Activated naive CD4-positive, alpha-beta T cell treated with anti-CD3 and anti-CD28 coated beads, Interleukin-2, amount 50 U/mL, for 72 hours (primary cell): ENCODE measurements around the gene NPHP1. TPM values are rescaled to one million over a fixed set of nuclear protein-coding genes. Genes with fewer than 3 reads are reported as not detected.

Source experiments
- ATAC-seq, 2 donors: fragments of 150-1000 bp; cut with Tn5 transposase; 2 replicates each; pipeline ENCODE4 v1.10.0; 2021; ENCODE audit warnings: mild to moderate bottlenecking in 2 of 2, moderate library complexity in 2 of 2
- DNase-seq, 2 donors: peaks; one replicate each; pipeline ENCODE4 v3.0.0; 2021 to 2022; ENCODE audit warnings: low spot score in 2 of 2
- H3K27ac Mint-ChIP-seq, 2 donors: one replicate each; pipeline ENCODE4 v1.8.0; 2022; ENCODE audit warnings: mild to moderate bottlenecking in 2 of 2, mixed read lengths in 2 of 2
- H3K36me3 Mint-ChIP-seq, 2 donors: one replicate each; pipeline ENCODE4 v1.8.0; 2022; ENCODE audit warnings: mixed read lengths in 2 of 2
- H3K9me3 Mint-ChIP-seq, 2 donors: one replicate each; pipeline ENCODE4 v1.8.0; 2022; ENCODE audit warnings: mixed read lengths in 2 of 2
- total RNA-seq, 2 donors: library from RNA; stranded (reverse); gene quantifications; one replicate each; pipeline ENCODE4 v1.2.3, GENCODE V29; 2022

The NPHP1 gene
- total RNA-seq, 2 donors from 2014 or later, result 1.3 to 1.8 TPM

- peaks cover 15 to 24% of the 10 kb centered on the region in 2 donors for H3K9me3 Mint-ChIP-seq
- no peak overlapping the region for H3K27ac Mint-ChIP-seq
- no peak for ATAC-seq
- DNase-seq, result no peak
- H3K36me3 Mint-ChIP-seq, result peaks cover 25 to 53% of the 10 kb centered on the region in 2 donors
Observed at GRCh38 chr2:110153416-110153815, 51.4 kb downstream of the NPHP1 start.

GRCh38 chr2:110152943-110153342 lies 51.9 kb downstream of the NPHP1 start:
- Mint-ChIP-seq H3K9me3 (peaks cover 15 to 24% of the 10 kb centered on the region in 2 donors), H3K36me3 (peaks cover 25 to 58% of the 10 kb centered on the region in 2 donors), H3K27ac (no peak overlapping the region)
- DNase-seq (no peak), ATAC-seq (no peak)

GRCh38 chr2:110149330-110150220 lies 55.2 kb downstream of the NPHP1 start:
- Mint-ChIP-seq H3K27ac (peak overlapping the region; percentile 1 to 78), H3K36me3 (peaks cover 8 to 46% of the 10 kb centered on the region in 2 donors), H3K9me3 (peaks cover 11 to 16% of the 10 kb centered on the region in 2 donors)
- no peak for DNase-seq
- ATAC-seq, result peak; percentile 90 to 92

GRCh38 chr2:110146945-110147332 lies 57.9 kb downstream of the NPHP1 start:
- Mint-ChIP-seq H3K36me3 (peaks cover 0 to 20% of the 10 kb centered on the region in 2 donors), H3K9me3 (no peaks in the 10 kb centered on the region), H3K27ac (no peak overlapping the region)
- ATAC-seq (peak in 1 of 2 donors; percentile 50), DNase-seq (no peak)

GRCh38 chr2:110146183-110146944 lies 58.4 kb downstream of the NPHP1 start:
- Mint-ChIP-seq H3K36me3 (peaks cover 0 to 17% of the 10 kb centered on the region in 2 donors), H3K27ac (no peak overlapping the region), H3K9me3 (no peaks in the 10 kb centered on the region)
- no peak for DNase-seq
- ATAC-seq, result no peak

- peaks cover 0 to 16% of the 10 kb centered on the region in 2 donors for H3K36me3 Mint-ChIP-seq
- no peak overlapping the region for H3K27ac Mint-ChIP-seq
- no peaks in the 10 kb centered on the region for H3K9me3 Mint-ChIP-seq
- ATAC-seq, result no peak
- DNase-seq, result no peak
Observed at GRCh38 chr2:110143982-110144381, 60.8 kb downstream of the NPHP1 start.

- no peak for DNase-seq
- no peaks in the 10 kb centered on the region for H3K9me3 Mint-ChIP-seq
- no peaks in the 10 kb centered on the region for H3K36me3 Mint-ChIP-seq
- peak overlapping the region in 1 of 2 donors; percentile 52 for H3K27ac Mint-ChIP-seq
- ATAC-seq, result no peak
Observed at GRCh38 chr2:110140401-110140800, 64.4 kb downstream of the NPHP1 start.

GRCh38 chr2:110134025-110134424 lies 70.8 kb downstream of the NPHP1 start:
- Mint-ChIP-seq H3K9me3 (peaks cover 0 to 6% of the 10 kb centered on the region in 2 donors), H3K36me3 (peaks cover 7 to 20% of the 10 kb centered on the region in 2 donors), H3K27ac (peak overlapping the region in 1 of 2 donors; percentile 84)
- DNase-seq (no peak), ATAC-seq (peak in 1 of 2 donors; percentile 94)

GRCh38 chr2:110131166-110131565 lies 73.6 kb downstream of the NPHP1 start:
- H3K9me3 Mint-ChIP-seq, result peaks cover 0 to 6% of the 10 kb centered on the region in 2 donors
- H3K27ac Mint-ChIP-seq, result no peak overlapping the region
- ATAC-seq (peak in 1 of 2 donors; percentile 19), DNase-seq (no peak)
- H3K36me3 Mint-ChIP-seq, result peaks cover 7 to 20% of the 10 kb centered on the region in 2 donors

GRCh38 chr2:110130757-110131156 lies 74.1 kb downstream of the NPHP1 start:
- H3K27ac Mint-ChIP-seq, result no peak overlapping the region
- peaks cover 7 to 20% of the 10 kb centered on the region in 2 donors for H3K36me3 Mint-ChIP-seq
- no peak for ATAC-seq
- DNase-seq, result no peak
- peaks cover 0 to 6% of the 10 kb centered on the region in 2 donors for H3K9me3 Mint-ChIP-seq

GRCh38 chr2:110126906-110127305 lies 77.9 kb downstream of the NPHP1 start:
- ATAC-seq, result no peak
- Mint-ChIP-seq H3K9me3 (peaks cover 0 to 6% of the 10 kb centered on the region in 2 donors), H3K36me3 (peaks cover 1 to 12% of the 10 kb centered on the region in 2 donors), H3K27ac (no peak overlapping the region)
- no peak for DNase-seq

- DNase-seq (no peak), ATAC-seq (no peak)
- H3K9me3 Mint-ChIP-seq, result peaks cover 0 to 6% of the 10 kb centered on the region in 2 donors
- no peak overlapping the region for H3K27ac Mint-ChIP-seq
- H3K36me3 Mint-ChIP-seq, result peaks cover 0 to 6% of the 10 kb centered on the region in 2 donors
Observed at GRCh38 chr2:110126086-110126773, 78.6 kb downstream of the NPHP1 start.

GRCh38 chr2:110124939-110125691 lies 79.7 kb downstream of the NPHP1 start:
- H3K27ac Mint-ChIP-seq, result no peak overlapping the region
- no peaks in the 10 kb centered on the region for H3K36me3 Mint-ChIP-seq
- DNase-seq (no peak), ATAC-seq (no peak)
- no peaks in the 10 kb centered on the region for H3K9me3 Mint-ChIP-seq

- DNase-seq, result no peak
- H3K27ac Mint-ChIP-seq, result no peak overlapping the region
- H3K9me3 Mint-ChIP-seq, result no peaks in the 10 kb centered on the region
- no peak for ATAC-seq
- H3K36me3 Mint-ChIP-seq, result no peaks in the 10 kb centered on the region
Observed at GRCh38 chr2:110124038-110124825, 80.6 kb downstream of the NPHP1 start.

- ATAC-seq (no peak), DNase-seq (no peak)
- Mint-ChIP-seq H3K9me3 (no peaks in the 10 kb centered on the region), H3K27ac (no peak overlapping the region), H3K36me3 (no peaks in the 10 kb centered on the region)
Observed at GRCh38 chr2:110121592-110121991, 83.2 kb downstream of the NPHP1 start.

- H3K27ac Mint-ChIP-seq, result no peak overlapping the region
- DNase-seq, result no peak
- no peaks in the 10 kb centered on the region for H3K36me3 Mint-ChIP-seq
- H3K9me3 Mint-ChIP-seq, result no peaks in the 10 kb centered on the region
- ATAC-seq, result no peak
Observed at GRCh38 chr2:110121052-110121334, 83.8 kb downstream of the NPHP1 start.
